Activated T-cell treated with anti-CD3 and anti-CD28 coated beads, Interleukin-2, amount 50 U/mL, for 48 hours (primary cell): ENCODE data around the gene DDX6.
A peak's percentile ranks its signal among the peaks of the same experiment; 100 is the strongest.
"Not testable (repeated sequence)": the region's sequence is repeated elsewhere in the genome, so short reads cannot be mapped to it uniquely, and the experiment has no call there.

Experiments
- DNase-seq, 2 experiments: peaks; one replicate each; pipeline ENCODE4 v3.0.0-alpha.2; 2020

The DDX6 gene

GRCh38 chr11:118790357-118791110 is 430 bp downstream of the DDX6 start:
- DNase-seq = peak; percentile 77 to 80

DNA sequence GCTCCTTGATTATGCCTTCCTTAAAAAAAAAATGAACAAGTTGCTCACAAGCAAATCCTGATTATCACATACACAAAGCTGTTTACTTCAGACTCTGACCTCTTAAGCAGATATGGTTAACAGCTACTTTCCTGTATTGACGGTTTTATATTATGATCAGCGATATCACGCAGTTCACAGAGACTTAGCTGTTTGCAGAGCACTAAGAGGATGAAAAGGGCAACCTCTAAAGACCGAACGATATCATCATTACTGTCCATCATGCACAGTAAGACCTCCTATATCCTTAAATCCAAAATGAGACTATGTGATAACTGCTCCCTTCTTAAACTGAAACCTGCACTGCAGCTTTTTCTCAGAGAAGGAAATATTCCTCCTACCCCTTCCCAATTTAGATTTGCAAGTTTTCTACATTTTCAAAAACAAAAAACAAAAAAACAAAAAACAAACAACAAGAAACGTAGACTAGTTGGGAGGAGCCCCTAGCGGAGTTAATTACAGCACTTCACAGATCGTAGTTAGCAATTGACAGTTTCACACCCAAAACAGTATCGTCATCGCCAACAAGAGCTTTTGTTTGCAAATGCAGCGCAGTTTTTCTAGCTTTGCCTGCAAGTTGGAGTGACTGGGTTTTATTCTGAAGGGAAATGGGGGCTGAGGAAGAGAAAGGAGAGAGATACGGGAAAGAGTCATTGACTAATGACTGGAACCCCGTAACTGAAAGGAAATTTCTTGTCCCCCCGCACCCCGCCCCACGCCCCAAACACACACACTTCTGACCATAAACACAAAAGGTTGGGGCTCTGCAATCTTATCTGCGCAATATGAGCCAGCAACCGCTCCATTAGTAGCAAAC is 1.2 kb downstream of the DDX6 start:
- DNase-seq = no peak

- DNase-seq = no peak
These were observed 4.3 kb downstream of the DDX6 start for GRCh38 chr11:118786657-118787056.

DNA sequence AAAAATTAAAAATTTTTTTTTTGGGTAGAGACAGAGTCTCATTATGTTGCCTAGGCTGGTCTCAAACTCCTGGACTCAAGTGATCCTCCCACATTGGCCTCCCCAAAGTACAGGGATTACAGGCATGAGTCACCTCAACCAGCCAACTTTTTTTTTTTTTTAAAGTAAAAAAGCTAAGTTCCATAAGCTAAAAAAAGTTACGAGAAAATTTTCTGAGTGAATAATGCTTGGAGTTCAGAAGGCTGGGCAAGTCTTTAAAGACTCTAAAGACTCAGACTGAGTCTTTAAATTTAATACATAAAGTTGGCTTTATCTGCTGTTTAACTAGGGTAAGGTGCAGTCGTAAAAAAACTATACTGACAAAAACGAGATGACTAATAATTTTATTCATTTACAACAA is 5.6 kb downstream of the DDX6 start:
- no peak for DNase-seq

DNA sequence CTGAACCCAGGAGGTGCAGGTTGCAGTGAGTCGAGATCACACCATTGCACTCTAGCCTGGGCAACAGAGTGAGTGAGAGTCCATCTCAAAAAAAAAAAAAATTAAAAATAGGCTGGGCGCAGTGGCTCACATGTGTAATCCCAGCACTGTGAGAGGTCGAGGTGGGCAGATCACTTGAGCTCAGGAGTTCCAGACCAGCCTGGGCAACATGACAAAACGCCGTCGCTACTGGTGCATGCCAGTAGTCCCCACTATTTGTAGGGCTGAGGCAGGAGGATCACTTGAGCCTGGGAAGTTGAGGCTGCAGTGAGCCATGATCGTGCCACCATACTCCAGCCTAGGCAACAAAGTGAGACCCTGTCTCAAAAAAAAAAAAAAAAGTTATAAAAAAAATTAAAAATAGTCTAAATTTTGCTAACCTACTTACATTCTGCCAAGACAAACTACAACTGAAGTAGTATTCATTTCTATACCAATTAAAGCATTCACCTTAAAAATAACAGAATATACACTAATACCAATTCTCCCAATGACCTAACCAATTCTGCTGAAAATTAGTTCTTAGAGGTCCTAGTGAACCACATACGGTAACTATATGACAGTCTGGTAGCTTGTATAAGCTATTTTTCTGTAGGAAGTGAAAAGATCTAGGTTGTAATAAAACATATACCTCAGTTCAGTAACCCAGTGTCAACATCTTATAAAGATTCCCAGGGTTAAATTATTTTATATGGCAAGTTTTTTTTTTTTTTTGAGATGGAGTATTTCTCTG is 7.1 kb downstream of the DDX6 start:
- DNase-seq = no peak

GRCh38 chr11:118783324-118783723 is 7.6 kb downstream of the DDX6 start:
- not testable (repeated sequence) for DNase-seq

DNA sequence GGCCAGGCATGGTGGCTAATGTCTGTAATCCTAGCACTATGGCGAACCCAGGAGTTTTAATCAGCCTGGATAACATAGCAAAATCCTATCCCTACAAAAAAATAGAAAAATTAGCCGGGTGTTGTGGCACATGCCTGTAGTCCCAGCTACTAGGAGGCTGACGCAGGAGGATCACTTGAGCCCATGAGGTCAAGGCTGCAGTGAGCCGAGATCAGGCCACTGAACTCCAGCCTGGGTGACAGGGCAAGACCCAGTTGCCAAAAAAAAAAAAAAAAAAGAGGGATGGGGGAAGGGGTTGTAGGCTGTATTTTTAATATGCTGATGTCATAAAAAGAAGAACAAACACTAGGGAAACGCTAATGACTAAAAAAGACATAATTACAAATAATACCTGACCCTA is 12.1 kb downstream of the DDX6 start:
- DNase-seq = no peak

DNA sequence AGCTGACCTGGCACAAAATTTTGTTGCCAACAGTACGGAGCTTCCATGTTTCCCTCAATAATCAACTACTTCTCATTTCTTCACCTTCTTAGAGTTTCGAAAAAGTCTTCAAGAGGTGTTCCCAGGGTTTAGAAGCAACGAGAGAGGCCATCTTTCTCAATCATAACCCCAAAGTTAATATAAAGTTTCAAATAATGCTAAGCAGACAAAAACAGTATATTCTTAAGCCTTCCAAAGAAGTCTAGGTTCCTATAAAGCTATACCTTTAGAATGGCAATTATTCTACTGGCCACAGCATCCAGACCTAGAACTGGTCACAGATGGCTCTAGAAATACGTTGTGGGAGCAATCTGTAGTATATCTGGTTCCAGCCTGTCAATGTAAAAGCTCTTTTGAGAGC is 16.9 kb downstream of the DDX6 start:
- no peak for DNase-seq

GRCh38 chr11:118771547-118772288 is 19.2 kb downstream of the DDX6 start:
- DNase-seq = no peak

DNA sequence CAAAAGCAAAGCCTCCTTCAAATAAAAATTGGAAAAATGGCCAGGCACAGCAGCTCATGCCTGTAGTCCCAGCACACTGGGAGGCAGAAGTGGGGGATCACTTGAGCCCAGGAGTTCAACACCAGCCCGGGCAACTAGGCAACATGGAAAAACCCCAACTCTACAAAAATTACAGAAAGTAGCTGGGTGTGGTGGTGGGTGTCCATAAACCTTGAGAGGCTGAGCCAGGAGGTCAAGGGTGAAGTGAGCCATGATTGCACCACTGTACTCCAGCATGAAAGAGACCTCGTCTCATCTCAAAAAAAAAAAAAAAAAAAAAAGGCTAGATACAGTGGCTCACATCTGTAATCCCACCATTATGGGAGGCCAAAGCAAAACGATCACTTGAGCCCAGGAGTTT is 22.3 kb downstream of the DDX6 start:
- no peak for DNase-seq

DNA sequence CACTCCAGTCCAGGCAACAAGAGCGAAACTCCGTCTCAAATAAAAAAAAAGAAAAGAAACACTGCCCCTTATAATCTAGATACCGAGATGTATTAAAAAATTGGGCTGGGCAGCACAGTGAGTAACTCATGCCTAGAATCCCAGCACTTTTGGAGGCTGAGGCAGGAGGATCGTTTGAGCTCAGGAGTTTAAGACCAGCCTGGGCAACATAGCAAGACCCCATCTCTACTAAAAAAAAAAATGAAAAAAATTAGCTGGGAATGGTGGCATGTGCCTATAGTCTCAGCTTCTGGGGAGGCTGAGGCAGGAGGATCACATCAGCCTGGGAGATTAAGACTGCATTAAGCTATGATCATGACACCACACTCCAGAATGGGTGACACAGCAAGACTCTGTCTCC is 24.9 kb downstream of the DDX6 start:
- DNase-seq = no peak

- not testable (repeated sequence) for DNase-seq
These were observed 25.8 kb downstream of the DDX6 start for GRCh38 chr11:118765095-118765691.

DNA sequence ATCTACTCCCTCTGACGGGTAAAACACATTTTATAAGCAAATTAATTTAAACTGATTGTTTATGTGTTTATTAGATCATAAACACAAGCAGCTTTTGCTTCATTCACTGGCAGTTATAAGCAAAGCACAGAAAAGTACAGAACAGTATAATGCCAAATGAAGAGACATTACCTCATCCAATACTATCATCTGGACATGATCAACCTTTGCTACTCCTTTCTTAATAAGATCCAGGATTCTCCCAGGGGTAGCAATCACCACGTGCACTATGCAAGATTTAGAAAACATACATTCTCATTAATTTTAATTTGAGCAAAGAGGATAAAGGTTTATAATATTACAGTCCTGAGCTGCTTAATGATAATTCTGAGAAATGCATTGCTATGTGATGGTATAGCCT is 27.9 kb downstream of the DDX6 start:
- DNase-seq = no peak

- DNase-seq = not testable (repeated sequence)
These were observed 29.0 kb downstream of the DDX6 start for GRCh38 chr11:118761981-118762380.

DNA sequence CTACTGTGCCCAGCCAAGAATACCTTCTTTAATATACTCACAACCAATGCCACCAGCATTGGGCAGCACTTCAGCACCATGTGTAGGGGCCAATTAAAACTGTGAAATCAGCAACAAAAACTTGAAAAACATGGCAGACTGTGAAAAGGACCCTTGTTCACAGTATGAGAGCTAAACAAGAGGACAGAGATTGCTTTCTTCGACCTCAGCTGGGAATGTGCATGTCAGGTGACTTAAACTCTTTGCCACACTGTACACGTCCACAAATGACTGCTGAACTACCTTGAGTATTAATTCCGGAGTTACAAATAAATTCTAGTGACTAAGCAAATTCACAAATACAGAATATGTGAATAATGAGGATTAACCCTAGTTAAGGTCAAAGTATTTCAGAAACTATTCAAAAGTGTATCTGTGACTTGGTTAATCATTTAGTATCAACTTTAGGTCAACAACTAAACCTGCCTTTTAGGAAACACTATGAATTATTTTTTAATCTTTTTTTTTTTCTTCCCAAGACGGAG is 33.0 kb downstream of the DDX6 start:
- no peak for DNase-seq

- no peak for DNase-seq
These were observed 38.3 kb downstream of the DDX6 start for GRCh38 chr11:118752654-118753053.

DNA sequence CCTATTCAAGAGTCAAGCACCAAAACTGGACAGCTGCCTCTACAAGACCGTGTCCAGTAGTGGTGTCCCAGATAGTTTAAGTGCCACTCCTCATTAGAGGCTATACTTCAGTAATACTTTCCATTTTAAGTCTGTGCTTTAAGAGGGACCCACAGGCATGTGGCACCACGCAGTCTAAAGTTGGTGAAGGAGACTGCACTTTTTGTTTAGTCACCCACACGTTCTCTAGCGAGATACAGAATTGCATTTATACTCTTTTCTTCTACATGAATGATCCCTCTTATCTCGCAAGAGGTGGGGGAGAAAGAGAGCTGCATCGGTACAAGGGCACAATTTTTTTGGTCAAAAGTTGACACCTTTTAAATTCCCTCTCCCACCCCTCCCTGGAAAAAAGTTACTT is 41.5 kb downstream of the DDX6 start:
- no peak for DNase-seq

GRCh38 chr11:118748056-118748455 is 42.9 kb downstream of the DDX6 start:
- no peak for DNase-seq

- no peak for DNase-seq
These were observed 43.9 kb downstream of the DDX6 start for GRCh38 chr11:118746988-118747585.

DNA sequence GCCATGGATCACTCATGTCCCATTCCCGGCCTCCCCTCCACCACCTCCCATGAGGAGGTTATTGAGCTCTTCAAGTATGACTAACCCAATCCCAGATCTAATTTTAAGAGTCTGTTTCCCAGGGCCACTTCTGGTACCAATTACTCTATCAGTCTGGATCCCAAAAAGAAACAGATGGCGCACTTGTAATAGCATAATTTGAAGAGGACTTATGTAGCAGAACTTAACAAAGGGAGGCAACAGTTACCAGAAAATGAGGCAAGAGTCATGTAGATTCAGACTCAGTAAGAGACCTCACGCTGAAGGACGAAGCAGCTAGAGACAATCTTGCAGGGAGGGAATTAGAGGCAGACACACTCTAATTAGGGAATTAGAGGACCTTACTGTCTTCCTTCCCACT is 46.9 kb downstream of the DDX6 start:
- DNase-seq = no peak

DNA sequence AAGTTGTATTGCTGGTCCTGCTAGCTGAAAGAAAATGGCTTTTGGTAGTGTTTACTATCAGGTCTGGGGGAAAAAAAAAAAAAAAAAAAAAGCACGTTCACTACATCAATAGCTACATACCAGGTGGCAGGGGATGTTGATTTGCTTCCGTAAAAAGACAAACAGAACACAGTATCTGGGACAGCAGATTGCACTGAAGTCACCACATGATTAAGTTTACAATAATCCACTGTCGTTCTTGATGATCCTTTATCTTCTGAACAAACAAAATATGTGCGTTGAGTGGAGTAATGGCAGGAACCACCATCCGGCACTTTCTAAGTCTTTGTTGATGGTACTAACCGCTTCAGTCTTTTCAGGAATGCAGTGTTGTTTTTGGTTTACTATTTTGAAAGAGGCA is 48.7 kb downstream of the DDX6 start:
- DNase-seq = no peak

DNA sequence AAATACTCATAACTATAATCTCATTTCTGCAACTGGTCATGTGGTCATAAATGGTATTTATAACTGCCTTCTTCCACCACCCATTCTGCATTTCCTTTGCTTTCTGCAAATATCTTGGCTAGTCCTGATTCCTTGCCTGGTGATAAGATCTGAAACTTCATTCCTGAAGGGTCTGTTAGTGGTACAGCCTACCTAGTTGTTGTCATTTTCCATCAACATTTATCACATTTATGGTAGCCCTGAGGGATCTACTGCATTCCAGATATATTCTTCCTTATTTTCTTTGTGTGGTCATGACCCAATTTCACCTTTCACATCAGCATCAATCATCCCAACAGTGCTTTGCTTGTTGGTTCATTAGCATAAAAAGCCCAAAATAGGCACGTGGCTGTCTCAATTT is 50.1 kb downstream of the DDX6 start:
- DNase-seq = no peak
